Measurements from ENCODE around the gene SEC24B. TPM values are rescaled to one million over a fixed set of nuclear protein-coding genes. Genes with fewer than 3 reads are reported as not detected.

SEC24B gene
- total RNA-seq, 2 donors from 2014 or later, result 42.5 to 48.6 TPM

DNA sequence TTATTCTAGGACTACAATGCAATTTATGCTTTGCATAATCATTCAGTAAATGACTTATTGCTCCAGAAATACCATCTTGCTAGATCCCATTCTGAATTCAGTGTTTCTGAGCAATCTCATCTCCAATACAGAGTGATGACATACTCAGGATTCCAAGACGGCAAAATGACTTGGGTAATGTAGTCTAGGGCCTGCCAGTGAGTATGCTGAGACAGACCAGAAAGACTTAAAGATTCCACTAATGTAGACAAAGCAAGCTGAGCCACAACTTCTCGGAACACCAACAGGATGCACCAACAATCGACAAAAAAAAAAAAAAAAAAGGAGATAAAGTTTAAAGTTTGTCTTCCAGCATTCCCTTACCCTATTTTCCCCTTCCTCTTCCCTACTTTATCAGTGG, 919 bp upstream of the SEC24B start:
- no peaks in the 10 kb centered on the region for H3K9me3 ChIP-seq (ENCODE audit: control insufficient read depth, low read length)
- peaks cover 9% of the 10 kb centered on the region for H3K36me3 ChIP-seq (ENCODE audit: control insufficient read depth, insufficient read depth, low read length)
- Mint-ChIP-seq H3K4me3 (peak overlapping the region; percentile 84), H3K4me1 (peaks cover 36% of the 10 kb centered on the region), H3K36me3 (ENCODE audit: low read depth) (peaks cover 10% of the 10 kb centered on the region), H3K27ac (peak overlapping the region; percentile 92), H3K9me3 (no peaks in the 10 kb centered on the region), H3K27me3 (ENCODE audit: insufficient read depth) (no peaks in the 10 kb centered on the region)
- H3K4me1 ChIP-seq (ENCODE audit: control insufficient read depth, insufficient read depth, low read length), result peaks cover 3% of the 10 kb centered on the region
- H3K4me3 ChIP-seq (ENCODE audit: low read length), result peak overlapping the region; percentile 92
- H3K27me3 ChIP-seq (ENCODE audit: control insufficient read depth, insufficient read depth, low read length, poor library complexity, severe bottlenecking), result no peaks in the 10 kb centered on the region
- H3K27ac ChIP-seq (ENCODE audit: low read depth, low read length), result peak overlapping the region; percentile 77
- TF ChIP-seq, protein P1, sequence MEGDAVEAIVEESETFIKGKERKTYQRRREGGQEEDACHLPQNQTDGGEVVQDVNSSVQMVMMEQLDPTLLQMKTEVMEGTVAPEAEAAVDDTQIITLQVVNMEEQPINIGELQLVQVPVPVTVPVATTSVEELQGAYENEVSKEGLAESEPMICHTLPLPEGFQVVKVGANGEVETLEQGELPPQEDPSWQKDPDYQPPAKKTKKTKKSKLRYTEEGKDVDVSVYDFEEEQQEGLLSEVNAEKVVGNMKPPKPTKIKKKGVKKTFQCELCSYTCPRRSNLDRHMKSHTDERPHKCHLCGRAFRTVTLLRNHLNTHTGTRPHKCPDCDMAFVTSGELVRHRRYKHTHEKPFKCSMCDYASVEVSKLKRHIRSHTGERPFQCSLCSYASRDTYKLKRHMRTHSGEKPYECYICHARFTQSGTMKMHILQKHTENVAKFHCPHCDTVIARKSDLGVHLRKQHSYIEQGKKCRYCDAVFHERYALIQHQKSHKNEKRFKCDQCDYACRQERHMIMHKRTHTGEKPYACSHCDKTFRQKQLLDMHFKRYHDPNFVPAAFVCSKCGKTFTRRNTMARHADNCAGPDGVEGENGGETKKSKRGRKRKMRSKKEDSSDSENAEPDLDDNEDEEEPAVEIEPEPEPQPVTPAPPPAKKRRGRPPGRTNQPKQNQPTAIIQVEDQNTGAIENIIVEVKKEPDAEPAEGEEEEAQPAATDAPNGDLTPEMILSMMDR (conservative IDR thresholded peaks at IDR 0.05), result no peak
- DNase-seq, result no peak
- WGBS, 2 experiments (ENCODE audit: insufficient coverage in 1 of 2, insufficient read length in 1 of 2), result 69 to 83% methylated on average over 1 to 3 of the region's 3 CpGs
- H3K9ac ChIP-seq (ENCODE audit: extremely low read depth, low read length, poor library complexity, severe bottlenecking), result peak overlapping the region; percentile 85

DNA sequence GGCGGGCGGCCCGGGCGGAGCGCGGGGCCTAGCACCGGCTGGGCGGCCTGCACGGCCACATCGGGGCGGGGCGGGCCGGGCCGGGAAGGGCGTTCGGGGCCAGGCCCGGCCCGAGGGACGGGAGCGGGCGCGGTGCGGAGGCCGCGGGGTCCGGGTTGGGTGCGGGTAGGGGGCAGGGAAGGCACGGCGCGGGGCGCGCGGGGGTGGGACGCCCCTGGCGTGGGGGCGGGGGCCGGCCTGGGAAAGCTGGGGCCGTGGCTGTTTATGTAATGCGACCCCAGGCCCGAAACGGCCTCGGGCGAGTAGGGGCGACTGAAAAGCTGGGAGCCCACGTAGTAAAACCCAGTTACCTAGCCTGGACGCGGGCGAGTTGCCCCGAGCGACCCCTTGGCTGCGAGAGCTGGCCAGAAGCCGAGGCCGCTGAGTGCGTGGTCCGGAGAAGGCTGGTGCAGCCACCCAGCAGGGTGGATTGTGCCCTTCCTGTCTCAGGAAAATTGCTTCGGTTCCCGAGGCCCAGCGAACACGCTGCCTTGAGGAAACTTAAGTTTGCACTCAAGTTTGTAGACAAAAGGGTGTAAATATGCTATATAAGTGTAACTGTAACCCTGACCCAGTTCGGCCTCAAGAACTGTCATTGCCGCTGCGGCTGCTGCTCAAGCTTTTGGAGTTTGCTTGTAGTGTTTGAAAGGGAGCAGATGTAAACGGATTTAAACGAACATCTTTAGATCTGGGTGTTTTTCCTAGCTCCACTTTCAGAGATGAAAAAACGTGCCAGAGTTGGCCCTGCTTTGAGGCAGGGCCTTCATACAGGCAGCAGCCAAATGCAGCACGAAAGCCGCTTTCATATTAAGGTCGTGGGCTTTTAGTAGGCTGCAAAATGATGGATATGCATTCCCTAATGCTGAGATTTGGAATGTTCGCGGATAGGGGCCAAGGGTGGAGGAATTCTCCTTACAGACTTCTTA, 674 bp downstream of the SEC24B start:
- WGBS, 2 experiments (ENCODE audit: insufficient coverage in 1 of 2, insufficient read length in 1 of 2), result 0 to 1% methylated on average over 15 to 70 of the region's 70 CpGs
- peaks cover 10% of the 10 kb centered on the region for H3K36me3 Mint-ChIP-seq (ENCODE audit: low read depth)
- peaks cover 51% of the 10 kb centered on the region for H3K4me1 Mint-ChIP-seq
- peak overlapping the region; percentile 85 for H3K9ac ChIP-seq (ENCODE audit: extremely low read depth, low read length, poor library complexity, severe bottlenecking)
- DNase-seq, result peak; percentile 69
- H3K9me3 ChIP-seq (ENCODE audit: control insufficient read depth, low read length), result no peaks in the 10 kb centered on the region
- no peaks in the 10 kb centered on the region for H3K9me3 Mint-ChIP-seq
- H3K4me3 Mint-ChIP-seq, result peak overlapping the region; percentile 84
- peak overlapping the region; percentile 99 for H3K4me3 ChIP-seq (ENCODE audit: low read length)
- no peaks in the 10 kb centered on the region for H3K27me3 Mint-ChIP-seq (ENCODE audit: insufficient read depth)
- peak overlapping the region; percentile 78 for H3K27ac Mint-ChIP-seq
- peaks cover 9% of the 10 kb centered on the region for H3K36me3 ChIP-seq (ENCODE audit: control insufficient read depth, insufficient read depth, low read length)
- H3K27me3 ChIP-seq (ENCODE audit: control insufficient read depth, insufficient read depth, low read length, poor library complexity, severe bottlenecking), result no peaks in the 10 kb centered on the region
- TF ChIP-seq, protein P1 (conservative IDR thresholded peaks at IDR 0.05), result no peak
- no peak overlapping the region for H3K27ac ChIP-seq (ENCODE audit: low read depth, low read length)
- peaks cover 3% of the 10 kb centered on the region for H3K4me1 ChIP-seq (ENCODE audit: control insufficient read depth, insufficient read depth, low read length)

DNA sequence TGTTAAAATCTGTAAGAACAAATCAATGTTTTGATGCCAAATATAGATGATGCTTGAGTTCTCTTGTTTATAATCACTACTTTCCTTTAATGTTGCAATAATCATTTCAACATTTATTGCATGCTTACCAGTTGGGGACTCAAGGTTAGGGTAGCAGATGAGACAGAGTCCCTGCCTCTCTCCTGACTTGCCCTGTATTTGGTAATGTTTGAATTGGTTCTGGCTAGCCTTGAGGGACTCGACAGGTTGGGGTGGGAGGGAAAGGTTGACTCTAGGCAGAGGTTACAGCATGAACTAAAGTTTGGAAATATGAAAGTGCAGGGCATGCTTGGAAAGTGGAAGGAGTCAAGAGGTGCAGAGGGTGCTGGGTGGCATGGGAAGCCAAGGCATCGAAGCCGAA, 2.0 kb downstream of the SEC24B start:
- Histone ChIP-seq H3K36me3 (ENCODE audit: control insufficient read depth, insufficient read depth, low read length) (peaks cover under 1% of the 10 kb centered on the region), H3K9ac (ENCODE audit: extremely low read depth, low read length, poor library complexity, severe bottlenecking) (peak overlapping the region; percentile 65), H3K27ac (ENCODE audit: low read depth, low read length) (no peak overlapping the region), H3K4me1 (ENCODE audit: control insufficient read depth, insufficient read depth, low read length) (peaks cover 3% of the 10 kb centered on the region), H3K27me3 (ENCODE audit: control insufficient read depth, insufficient read depth, low read length, poor library complexity, severe bottlenecking) (no peaks in the 10 kb centered on the region), H3K9me3 (ENCODE audit: control insufficient read depth, low read length) (no peaks in the 10 kb centered on the region), H3K4me3 (ENCODE audit: low read length) (peak overlapping the region; percentile 99)
- Mint-ChIP-seq H3K4me1 (peaks cover 52% of the 10 kb centered on the region), H3K9me3 (no peaks in the 10 kb centered on the region), H3K4me3 (peak overlapping the region; percentile 84), H3K27ac (peak overlapping the region; percentile 80), H3K27me3 (ENCODE audit: insufficient read depth) (no peaks in the 10 kb centered on the region), H3K36me3 (ENCODE audit: low read depth) (peaks cover 2% of the 10 kb centered on the region)
- TF ChIP-seq, protein P1 (conservative IDR thresholded peaks at IDR 0.05), result no peak
- 65 to 80% methylated on average over 3 of the region's 3 CpGs for WGBS, 2 experiments (ENCODE audit: insufficient coverage in 1 of 2, insufficient read length in 1 of 2)
- no peak for DNase-seq

Measured in endodermal cell (in vitro differentiated cells).